ENCODE measurements around the gene POLD2.

The POLD2 gene

GRCh38 chr7:44082541-44083207, 40.7 kb downstream of the POLD2 start:
- peak; percentile 88 for DNase-seq (ENCODE audit: low read depth, low spot score)

GRCh38 chr7:44081266-44081748, 42.0 kb downstream of the POLD2 start:
- DNase-seq (ENCODE audit: low read depth, low spot score): no peak

GRCh38 chr7:44080686-44081265, 42.6 kb downstream of the POLD2 start:
- no peak for DNase-seq (ENCODE audit: low read depth, low spot score)

GRCh38 chr7:44080118-44080517, 43.2 kb downstream of the POLD2 start:
- no peak for DNase-seq (ENCODE audit: low read depth, low spot score)

GRCh38 chr7:44079331-44080021, 43.9 kb downstream of the POLD2 start:
- DNase-seq (ENCODE audit: low read depth, low spot score): no peak

- no peak for DNase-seq (ENCODE audit: low read depth, low spot score)
Measured at GRCh38 chr7:44078521-44078920, 44.8 kb downstream of the POLD2 start.

- DNase-seq (ENCODE audit: low read depth, low spot score): no peak
Measured at GRCh38 chr7:44077681-44078091, 45.7 kb downstream of the POLD2 start.

GRCh38 chr7:44077061-44077460, 46.3 kb downstream of the POLD2 start:
- no peak for DNase-seq (ENCODE audit: low read depth, low spot score)

GRCh38 chr7:44076101-44076895, 47.0 kb downstream of the POLD2 start:
- no peak for DNase-seq (ENCODE audit: low read depth, low spot score)

- DNase-seq (ENCODE audit: low read depth, low spot score): no peak
Measured at GRCh38 chr7:44075296-44076075, 47.9 kb downstream of the POLD2 start.

GRCh38 chr7:44074349-44074695, 49.0 kb downstream of the POLD2 start:
- no peak for DNase-seq (ENCODE audit: low read depth, low spot score)

GRCh38 chr7:44073664-44074348, 49.5 kb downstream of the POLD2 start:
- no peak for DNase-seq (ENCODE audit: low read depth, low spot score)

- DNase-seq (ENCODE audit: low read depth, low spot score): peak; percentile 37
Measured at GRCh38 chr7:44072364-44073231, 50.8 kb downstream of the POLD2 start.

GRCh38 chr7:44071726-44072363, 51.5 kb downstream of the POLD2 start:
- DNase-seq (ENCODE audit: low read depth, low spot score): no peak

- DNase-seq (ENCODE audit: low read depth, low spot score): no peak
Measured at GRCh38 chr7:44068054-44068453, 55.3 kb downstream of the POLD2 start.

GRCh38 chr7:44067064-44067951, 56.0 kb downstream of the POLD2 start:
- DNase-seq (ENCODE audit: low read depth, low spot score): no peak

GRCh38 chr7:44066494-44067063, 56.8 kb downstream of the POLD2 start:
- no peak for DNase-seq (ENCODE audit: low read depth, low spot score)

- DNase-seq (ENCODE audit: low read depth, low spot score): no peak
Measured at GRCh38 chr7:44066111-44066460, 57.3 kb downstream of the POLD2 start.

Measured in brain pericyte (primary cell).